Neuronal stem cell (in vitro differentiated cells): Measurements from ENCODE around the gene EFCC1.

Source experiments
- DNase-seq: peaks from one replicate; pipeline ENCODE4 v3.0.0-alpha.2; 2013; ENCODE audit warnings: low spot score
- H2AFZ ChIP-seq: one replicate; pipeline ENCODE4 v1.6.1; 2013; ENCODE audit warnings: mild to moderate bottlenecking, low read length, inconsistent platforms
- H2AK5ac ChIP-seq: 2 replicates; pipeline ENCODE4 v1.6.1; 2013; ENCODE audit warnings: low read depth, mild to moderate bottlenecking, inconsistent platforms, low read length, moderate library complexity, mixed read lengths
- H2BK120ac ChIP-seq: 2 replicates; pipeline ENCODE4 v1.6.1; 2013; ENCODE audit warnings: low read depth, mild to moderate bottlenecking, inconsistent platforms, low read length, moderate library complexity, mixed read lengths
- H2BK12ac ChIP-seq: one replicate; pipeline ENCODE4 v1.6.1; 2013; ENCODE audit warnings: low read length, inconsistent platforms
- H2BK15ac ChIP-seq: 2 replicates; pipeline ENCODE4 v1.6.1; 2013; ENCODE audit warnings: mild to moderate bottlenecking, low read length, inconsistent platforms, mixed read lengths
- H2BK5ac ChIP-seq: one replicate; pipeline ENCODE4 v1.6.1; 2013; ENCODE audit warnings: inconsistent platforms, mild to moderate bottlenecking, low read length, moderate library complexity
- H3K14ac ChIP-seq: one replicate; pipeline ENCODE4 v1.6.1; 2013; ENCODE audit warnings: low read length, inconsistent platforms
- H3K18ac ChIP-seq: 2 replicates; pipeline ENCODE4 v1.6.1; 2013; ENCODE audit warnings: low read length, inconsistent platforms
- H3K23ac ChIP-seq: 2 replicates; pipeline ENCODE4 v1.6.1; 2013; ENCODE audit warnings: low read depth, mild to moderate bottlenecking, mixed read lengths, low read length, inconsistent platforms; ENCODE audit not compliant: poor library complexity
- H3K27ac ChIP-seq: replicated peaks from 3 replicates; pipeline ENCODE4 v1.5.1; 2013; ENCODE audit warnings: low read length, inconsistent platforms
- H3K27me3 ChIP-seq, 3 experiments: 2 replicates each; pipeline ENCODE4 v1.6.1; 2013; ENCODE audit warnings: low read length in 3 of 3, mild to moderate bottlenecking in 2 of 3, inconsistent platforms in 1 of 3, low read depth in 1 of 3, mixed read lengths in 1 of 3, moderate library complexity in 1 of 3; ENCODE audit not compliant: control insufficient read depth in 3 of 3, insufficient read depth in 3 of 3
- H3K36me3 ChIP-seq, 2 donors: replicated peaks in 1 of 2; 2 replicates each; pipeline ENCODE4 v1.6.1; 2013; ENCODE audit warnings: low read length in 2 of 2; ENCODE audit not compliant: control insufficient read depth in 2 of 2, insufficient read depth in 2 of 2
- H3K4ac ChIP-seq: 2 replicates; pipeline ENCODE4 v1.6.1; 2013; ENCODE audit warnings: inconsistent platforms, mild to moderate bottlenecking, low read length, moderate library complexity
- H3K4me1 ChIP-seq, 2 donors: 1 replicate in 1 of 2; 2 replicates in 1 of 2; pipeline ENCODE4 v1.6.1; 2013; ENCODE audit warnings: low read length in 2 of 2, low read depth in 1 of 2; ENCODE audit not compliant: control insufficient read depth in 2 of 2, insufficient read depth in 1 of 2
- H3K4me2 ChIP-seq: one replicate; pipeline ENCODE4 v1.6.1; 2013; ENCODE audit warnings: mild to moderate bottlenecking, low read length, inconsistent platforms; ENCODE audit not compliant: insufficient read depth, poor library complexity, severe bottlenecking
- H3K4me3 ChIP-seq, 2 donors: 2 replicates each; pipeline ENCODE4 v1.5.1; 2013; ENCODE audit warnings: low read length in 2 of 2, mild to moderate bottlenecking in 2 of 2, inconsistent platforms in 1 of 2, moderate library complexity in 1 of 2
- H3K79me1 ChIP-seq: one replicate; pipeline ENCODE4 v1.6.1; 2013; ENCODE audit warnings: low read depth, mild to moderate bottlenecking, inconsistent platforms, low read length, moderate library complexity
- H3K9ac ChIP-seq: one replicate; pipeline ENCODE4 v1.6.1; 2013; ENCODE audit warnings: mild to moderate bottlenecking, low read depth, low read length, inconsistent platforms; ENCODE audit not compliant: poor library complexity
- H3K9me3 ChIP-seq, 2 donors: replicated peaks in 1 of 2; 2 replicates each; pipeline versions ENCODE3 to v1.6.1; 2013; ENCODE audit warnings: low read length in 2 of 2, mild to moderate bottlenecking in 2 of 2, inconsistent platforms in 1 of 2, low read depth in 1 of 2, mixed read lengths in 1 of 2, moderate library complexity in 1 of 2; ENCODE audit not compliant: control insufficient read depth in 2 of 2, insufficient read depth in 1 of 2
- H4K8ac ChIP-seq: one replicate; pipeline ENCODE4 v1.6.1; 2013; ENCODE audit warnings: low read depth, mild to moderate bottlenecking, inconsistent platforms, low read length, moderate library complexity
- H4K91ac ChIP-seq: one replicate; pipeline ENCODE4 v1.6.1; 2013; ENCODE audit warnings: low read length, low read depth, mild to moderate bottlenecking, inconsistent platforms; ENCODE audit not compliant: poor library complexity
- WGBS, 2 donors: extraction: QIAGEN DNeasy Blood & Tissue Kit; methylation state at CpG; one replicate each; pipeline ENCODE4 v1.1.7; 2013; ENCODE audit warnings: missing lambda C conversion rate in 2 of 2, mixed read lengths in 1 of 2; ENCODE audit not compliant: insufficient read length in 2 of 2, insufficient replicate concordance in 1 of 2; ENCODE audit errors: extremely low coverage in 2 of 2; 5-methylcytosine and 5-hydroxymethylcytosine counted together

The EFCC1 gene

DNA sequence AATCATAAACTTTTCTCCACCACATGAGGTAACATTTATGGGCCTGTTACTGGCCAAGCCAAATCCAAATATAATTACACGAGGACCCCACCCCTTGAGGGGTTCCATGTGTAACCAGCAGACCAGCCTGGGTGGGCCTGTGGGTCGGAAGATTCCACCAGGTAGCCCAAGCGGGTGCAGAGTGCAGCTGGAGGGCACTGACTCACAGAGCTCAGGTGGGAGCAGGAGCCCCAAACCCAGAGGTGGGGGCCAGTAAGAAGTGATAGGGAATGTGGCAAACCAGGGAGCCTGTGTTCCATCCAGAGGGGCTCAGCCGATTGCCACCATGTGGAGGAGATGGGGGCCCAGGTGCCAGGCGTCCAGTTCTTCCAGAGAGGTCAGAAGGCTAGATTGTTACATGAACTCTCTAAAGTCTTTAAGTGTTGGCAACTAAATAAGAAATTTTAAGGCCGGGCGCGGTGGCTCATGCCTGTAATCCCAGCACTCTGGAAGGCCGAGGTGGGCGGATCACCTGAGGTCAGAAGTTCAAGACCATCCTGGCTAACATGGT is 62.1 kb downstream of the EFCC1 start:
- H4K91ac ChIP-seq = no peak overlapping the region
- no peak overlapping the region for H2BK15ac ChIP-seq
- peaks cover 0 to 16% (median 0%) of the 10 kb centered on the region in 3 experiments for H3K27me3 ChIP-seq
- H3K27ac ChIP-seq = no peak overlapping the region
- no peaks in the 10 kb centered on the region for H3K4me1 ChIP-seq
- H3K4ac ChIP-seq = no peak overlapping the region
- DNase-seq = no peak
- H3K18ac ChIP-seq = no peak overlapping the region
- no peak overlapping the region for H2BK120ac ChIP-seq
- H3K4me3 ChIP-seq = no peak overlapping the region
- H3K14ac ChIP-seq = no peak overlapping the region
- no peaks in the 10 kb centered on the region for H3K9me3 ChIP-seq
- no peak overlapping the region for H3K23ac ChIP-seq
- H3K9ac ChIP-seq = no peak overlapping the region
- no peaks in the 10 kb centered on the region for H3K36me3 ChIP-seq
- no peak overlapping the region for H2BK12ac ChIP-seq
- H2AK5ac ChIP-seq = peak overlapping the region; percentile 43
- no peaks in the 10 kb centered on the region for H3K79me1 ChIP-seq
- WGBS, 2 donors = no CpG with 5 or more reads among the region's 10 CpGs
- no peak overlapping the region for H3K4me2 ChIP-seq
- H2BK5ac ChIP-seq = no peak overlapping the region
- H2AFZ ChIP-seq = no peak overlapping the region
- no peak overlapping the region for H4K8ac ChIP-seq

DNA sequence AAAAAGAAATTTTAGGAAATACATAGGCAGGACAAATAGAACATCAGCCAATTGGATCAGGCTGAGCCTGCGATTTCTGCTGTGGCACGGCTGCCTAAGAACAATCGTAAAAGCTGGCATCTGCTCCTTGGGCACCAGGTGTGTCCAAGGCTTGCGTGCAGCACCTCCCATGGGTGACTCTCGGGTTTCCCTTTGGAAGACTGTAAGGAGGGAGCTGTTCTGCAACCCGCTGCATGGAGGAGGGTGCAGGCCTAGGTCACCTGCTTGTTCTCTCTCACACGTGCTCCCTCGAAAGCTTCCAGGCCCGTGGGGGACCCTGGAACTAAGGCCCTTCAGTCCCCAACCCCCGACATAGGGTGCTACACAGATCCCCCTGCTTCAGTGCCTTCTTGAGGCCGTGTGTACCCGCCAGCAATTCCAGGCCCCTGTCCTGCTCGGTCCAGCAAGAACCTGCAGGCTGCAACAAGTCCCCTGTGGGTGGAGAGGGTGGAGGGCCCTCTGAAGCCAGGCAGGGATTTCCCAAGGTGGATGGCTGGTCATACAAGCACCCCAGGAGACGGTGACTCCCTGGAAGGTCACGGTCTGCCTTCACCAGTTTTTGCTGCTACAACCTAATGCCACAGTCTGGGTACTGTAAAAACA is 62.9 kb downstream of the EFCC1 start:
- no CpG with 5 or more reads among the region's 15 CpGs for WGBS, 2 donors
- DNase-seq = no peak

DNA sequence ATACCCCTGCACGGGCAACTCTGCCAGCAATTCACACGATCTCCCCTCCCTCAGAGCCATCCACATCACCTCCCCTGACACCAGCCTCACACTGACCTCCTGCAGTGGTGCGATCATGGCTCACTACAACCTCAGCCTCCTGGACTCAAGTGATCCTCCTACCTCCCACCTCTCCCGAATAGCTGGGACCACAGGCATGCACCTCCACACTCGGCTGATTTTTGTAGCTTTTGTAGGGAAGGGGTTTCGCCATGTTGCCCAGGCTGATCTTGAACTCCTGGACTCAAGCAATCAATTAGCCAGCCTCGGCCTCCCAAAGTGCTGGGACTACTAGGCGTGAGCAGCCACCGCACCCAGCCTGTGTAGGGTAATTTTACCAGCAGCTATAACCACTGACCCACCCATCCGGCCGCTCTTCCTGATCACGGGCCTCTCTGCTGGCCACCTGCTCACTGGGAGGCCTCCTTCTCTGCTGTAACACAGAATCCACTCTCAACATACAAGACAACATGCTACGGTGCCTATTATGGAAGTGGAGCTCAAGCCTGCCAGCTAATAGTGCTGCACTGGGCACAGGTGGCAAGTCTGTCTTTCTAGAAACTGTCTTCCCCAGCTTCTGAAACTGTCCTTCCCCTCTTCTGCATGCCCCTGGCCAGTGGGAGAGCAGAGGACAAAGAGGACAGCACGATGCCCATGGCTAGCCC is 64.1 kb downstream of the EFCC1 start:
- Histone ChIP-seq H4K8ac (no peak overlapping the region), H3K4me3 (no peak overlapping the region), H4K91ac (no peak overlapping the region), H2BK120ac (no peak overlapping the region), H3K9ac (peak overlapping the region; percentile 14), H2BK5ac (no peak overlapping the region), H3K23ac (no peak overlapping the region), H3K18ac (no peak overlapping the region), H3K4me1 (no peaks in the 10 kb centered on the region), H3K14ac (no peak overlapping the region), H2AFZ (no peak overlapping the region), H2BK12ac (no peak overlapping the region), H3K79me1 (no peaks in the 10 kb centered on the region), H3K9me3 (no peaks in the 10 kb centered on the region), H3K27ac (no peak overlapping the region), H2AK5ac (no peak overlapping the region), H3K4ac (no peak overlapping the region), H2BK15ac (no peak overlapping the region), H3K36me3 (no peaks in the 10 kb centered on the region), H3K4me2 (no peak overlapping the region), H3K27me3 (peaks cover 0 to 12% (median 0%) of the 10 kb centered on the region in 3 experiments)
- DNase-seq = no peak
- no CpG with 5 or more reads among the region's 14 CpGs for WGBS, 2 donors

More for the DNA sequence above, 62.9 kb downstream of the EFCC1 start:
- Histone ChIP-seq H3K4ac (no peak overlapping the region), H3K23ac (no peak overlapping the region), H3K9ac (no peak overlapping the region), H2BK120ac (no peak overlapping the region), H2BK5ac (no peak overlapping the region), H2AFZ (no peak overlapping the region), H2BK15ac (no peak overlapping the region), H2BK12ac (no peak overlapping the region), H2AK5ac (no peak overlapping the region), H3K9me3 (no peaks in the 10 kb centered on the region), H3K36me3 (no peaks in the 10 kb centered on the region), H3K14ac (no peak overlapping the region), H4K8ac (no peak overlapping the region), H4K91ac (no peak overlapping the region), H3K4me2 (no peak overlapping the region), H3K4me3 (no peak overlapping the region), H3K27ac (no peak overlapping the region), H3K27me3 (peaks cover 0 to 16% (median 0%) of the 10 kb centered on the region in 3 experiments), H3K18ac (peak overlapping the region; percentile 23), H3K79me1 (no peaks in the 10 kb centered on the region), H3K4me1 (no peaks in the 10 kb centered on the region)

DNA sequence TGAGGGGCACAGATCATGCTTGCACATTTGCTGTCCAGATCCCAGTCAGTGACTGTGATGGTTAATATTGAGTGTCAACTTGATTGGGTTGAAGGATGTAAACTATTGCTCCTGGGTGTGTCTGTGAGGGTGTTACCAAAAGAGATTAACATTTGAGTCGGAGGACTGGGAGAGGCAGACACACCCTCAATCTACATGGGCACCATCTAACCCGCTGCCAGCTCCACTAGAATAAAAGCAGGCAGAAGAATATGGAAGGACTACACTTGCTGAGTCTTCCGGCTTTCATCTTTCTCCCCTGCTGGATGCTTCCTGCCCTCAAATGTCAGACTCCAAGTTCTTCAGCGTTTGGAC is 64.6 kb downstream of the EFCC1 start:
- no peak overlapping the region for H3K9ac ChIP-seq
- H2BK12ac ChIP-seq = no peak overlapping the region
- no peak overlapping the region for H4K8ac ChIP-seq
- H2BK15ac ChIP-seq = no peak overlapping the region
- no peak overlapping the region for H2BK120ac ChIP-seq
- peak overlapping the region; percentile 17 for H2AFZ ChIP-seq
- H3K9me3 ChIP-seq = no peaks in the 10 kb centered on the region
- H3K23ac ChIP-seq = no peak overlapping the region
- H3K79me1 ChIP-seq = no peaks in the 10 kb centered on the region
- no peak overlapping the region for H3K18ac ChIP-seq
- H2BK5ac ChIP-seq = no peak overlapping the region
- H3K27ac ChIP-seq = no peak overlapping the region
- H3K14ac ChIP-seq = no peak overlapping the region
- no peak overlapping the region for H3K4ac ChIP-seq
- H2AK5ac ChIP-seq = no peak overlapping the region
- WGBS, 2 donors = no CpG with 5 or more reads among the region's 4 CpGs
- no peak for DNase-seq
- H3K4me2 ChIP-seq = no peak overlapping the region
- no peak overlapping the region for H4K91ac ChIP-seq
- H3K4me3 ChIP-seq = no peak overlapping the region
- peaks cover 0 to 12% (median 0%) of the 10 kb centered on the region in 3 experiments for H3K27me3 ChIP-seq
- H3K4me1 ChIP-seq = no peaks in the 10 kb centered on the region
- H3K36me3 ChIP-seq = no peaks in the 10 kb centered on the region
